A549 (cell line): Measurements from ENCODE around the gene COL26A1. TPM values are rescaled to one million over a fixed set of nuclear protein-coding genes. Genes with fewer than 3 reads are reported as not detected.

Experiments
- ATAC-seq, 2 experiments: fragments of 200-7000 bp in 1 of 2; fragments of >200 bp in 1 of 2; cut with Nextera tagmentation in 1 of 2; cut with Tn5 transposase in 1 of 2; 3 replicates each; pipeline versions ENCODE4 v1.8.0 to v1.9.1; 2018 to 2020; ENCODE audit warnings: mild to moderate bottlenecking in 1 of 2, moderate library complexity in 1 of 2
- CTCF ChIA-PET: fragments of 300-600 bp; sonication (Branson Sonifier 250); formaldehyde crosslinking; extraction: SDS; loops from one replicate; lab custom pipeline; 2021; ENCODE audit warnings: antibody characterized with exemption, inconsistent platforms; lab: Yijun Ruan, JAX
- POLR2A ChIA-PET: fragments of 350-600 bp; formaldehyde crosslinking; extraction: SDS; loops from one replicate; lab custom pipeline; 2021; ENCODE audit warnings: antibody characterized with exemption, inconsistent platforms; lab: Yijun Ruan, JAX
- DNase-seq, 2 experiments: peaks; one replicate each; pipeline versions ENCODE4 v3.0.0 to v3.0.0-alpha.2; 2011 to 2016; ENCODE audit warnings: low read depth in 1 of 2, low spot score in 1 of 2
- FAIRE-seq: peaks from 2 replicates; lab custom pipeline; 2011; peaks lifted over from hg19 to GRCh38; lab: Jason Lieb, UNC
- H3K27ac ChIP-seq, 2 experiments: fragments of >200 bp; sonication (Bioruptor Twin); formaldehyde crosslinking; 3 replicates each; pipeline ENCODE4 v1.5.1; 2016 to 2017
- H3K4me1 ChIP-seq: fragments of >200 bp; sonication (Bioruptor Twin); formaldehyde crosslinking; 3 replicates; pipeline ENCODE4 v1.6.1; 2016
- H3K4me2 ChIP-seq: fragments of >200 bp; sonication (Bioruptor Twin); formaldehyde crosslinking; 3 replicates; pipeline ENCODE4 v1.6.1; 2016
- H3K4me3 ChIP-seq: fragments of >200 bp; sonication (Bioruptor Twin); formaldehyde crosslinking; 3 replicates; pipeline ENCODE4 v1.5.1; 2016
- H3K9me3 ChIP-seq: fragments of >200 bp; sonication (Bioruptor Twin); formaldehyde crosslinking; 3 replicates; pipeline ENCODE4 v1.6.1; 2016
- CBX2 ChIP-seq: fragments of 200-600 bp; sonication (generic); IDR thresholded peaks from 2 replicates; pipeline ENCODE4 v1.6.1; 2016; ENCODE audit warnings: low read depth, mild to moderate bottlenecking, borderline replicate concordance
- CBX8 ChIP-seq: fragments of 200-600 bp; sonication (generic); IDR thresholded peaks from 2 replicates; pipeline ENCODE4 v1.6.1; 2016
- CEBPB ChIP-seq, 2 experiments: fragments of >200 bp in 1 of 2; sonication (Bioruptor Twin) in 1 of 2; formaldehyde crosslinking in 1 of 2; IDR thresholded peaks; 2 replicates each; pipeline ENCODE4 v1.6.1; 2012 to 2016
- CHD2 ChIP-seq: fragments of 150-350 bp; IDR thresholded peaks from 2 replicates; pipeline ENCODE4 v1.6.1; 2014; ENCODE audit warnings: low read length; ENCODE audit not compliant: partially characterized antibody
- EP300 ChIP-seq, 2 experiments: fragments of >200 bp; sonication (Bioruptor Twin); formaldehyde crosslinking; IDR thresholded peaks; 2 replicates in 1 of 2; 3 replicates in 1 of 2; pipeline ENCODE4 v1.6.1; 2016 to 2017
- FOSB ChIP-seq: fragments of 250-450 bp; sonication (Bioruptor Pico); IDR thresholded peaks from 2 replicates; pipeline ENCODE4 v1.5.0; 2020; ENCODE audit warnings: mild to moderate bottlenecking, moderate library complexity
- FOXS1 ChIP-seq: fragments of 250-450 bp; sonication (Bioruptor Pico); IDR thresholded peaks from 2 replicates; pipeline ENCODE4 v1.5.0; 2020; ENCODE audit warnings: mild to moderate bottlenecking, moderate library complexity
- JUN ChIP-seq, 2 experiments: fragments of >200 bp; sonication (Bioruptor Twin); formaldehyde crosslinking; IDR thresholded peaks; 2 replicates in 1 of 2; 3 replicates in 1 of 2; pipeline ENCODE4 v1.6.1; 2016 to 2017
- JUNB ChIP-seq: fragments of >200 bp; sonication (Bioruptor Twin); formaldehyde crosslinking; IDR thresholded peaks from 2 replicates; pipeline ENCODE4 v1.6.1; 2016
- MAZ ChIP-seq: fragments of 150-350 bp; IDR thresholded peaks from 2 replicates; pipeline ENCODE4 v1.6.1; 2014; ENCODE audit warnings: antibody characterized with exemption, low read depth, low read length, borderline replicate concordance
- NPAS2 ChIP-seq: fragments of 250-450 bp; sonication (Bioruptor Pico); IDR thresholded peaks from 2 replicates; pipeline ENCODE4 v1.8.0; 2022; ENCODE audit warnings: mild to moderate bottlenecking, moderate library complexity, borderline replicate concordance
- NR3C1 ChIP-seq: fragments of >200 bp; sonication (Bioruptor Twin); formaldehyde crosslinking; IDR thresholded peaks from 3 replicates; pipeline ENCODE4 v1.6.1; 2017
- RAD21 ChIP-seq, 2 experiments: fragments of >200 bp in 1 of 2; sonication (Bioruptor Twin) in 1 of 2; formaldehyde crosslinking in 1 of 2; IDR thresholded peaks in 1 of 2; conservative IDR thresholded peaks in 1 of 2; 2 replicates in 1 of 2; 3 replicates in 1 of 2; pipeline ENCODE4 v1.6.1; 2012 to 2018; ENCODE audit warnings: inconsistent platforms in 1 of 2
- SMC3 ChIP-seq: fragments of >200 bp; sonication (Bioruptor Twin); formaldehyde crosslinking; IDR thresholded peaks from 3 replicates; pipeline ENCODE4 v1.6.1; 2018; ENCODE audit warnings: inconsistent platforms
- ZFP36 ChIP-seq: fragments of 450-650 bp; IDR thresholded peaks from 2 replicates; pipeline ENCODE4 v1.6.1; 2014; ENCODE audit warnings: borderline replicate concordance; ENCODE audit not compliant: partially characterized antibody
- ZNF302 ChIP-seq: fragments of 250-450 bp; sonication (Bioruptor Pico); IDR thresholded peaks from 2 replicates; pipeline ENCODE4 v1.9.0; 2021; ENCODE audit warnings: inconsistent platforms, mild to moderate bottlenecking, moderate library complexity
- ZSCAN20 ChIP-seq: fragments of 250-450 bp; sonication (Bioruptor Pico); IDR thresholded peaks from 2 replicates; pipeline ENCODE4 v1.8.0; 2022; ENCODE audit warnings: mild to moderate bottlenecking, moderate library complexity
- WGBS: methylation state at CpG from one replicate; pipeline ENCODE4 v1.1.6; 2017; ENCODE audit errors: missing lambda C conversion rate; 5-methylcytosine and 5-hydroxymethylcytosine counted together
- polyA plus RNA-seq, 4 experiments: library from polyadenylated mRNA; depleted of rRNA in 3 of 4; stranded (reverse); fragments of >200 nt; fragmentation: RNase III in 1 of 4; extraction: RNeasy Plus Mini Kit Qiagen cat#74134 plus additional on column Dnase treatment in 1 of 4; gene quantifications; 2 replicates in 3 of 4; 3 replicates in 1 of 4; pipeline ENCODE4 v1.2.3, GENCODE V29; 2011 to 2017
- TF ChIP-seq, protein P1 (sequence below): fragments of >200 bp; sonication (Bioruptor Twin); formaldehyde crosslinking; IDR thresholded peaks from 2 replicates; pipeline ENCODE4 v1.6.1; 2016
- TF ChIP-seq, protein P2 (sequence below): fragments of 450-650 bp; IDR thresholded peaks from 2 replicates; pipeline ENCODE4 v1.6.1; 2014; ENCODE audit warnings: antibody characterized with exemption
- TF ChIP-seq, protein P3 (sequence below): fragments of >200 bp; sonication (Bioruptor Twin); formaldehyde crosslinking; IDR thresholded peaks from 3 replicates; pipeline ENCODE4 v1.6.1; 2016
- TF ChIP-seq, protein P4 (sequence below): fragments of >200 bp; sonication (Bioruptor Twin); formaldehyde crosslinking; IDR thresholded peaks from 3 replicates; pipeline ENCODE4 v1.5.1; 2016

Gene COL26A1
- polyA plus RNA-seq, 2 of the 4 experiments (the other 2 are of a cell fraction), result 0.52 to 1.4 TPM

DNA sequence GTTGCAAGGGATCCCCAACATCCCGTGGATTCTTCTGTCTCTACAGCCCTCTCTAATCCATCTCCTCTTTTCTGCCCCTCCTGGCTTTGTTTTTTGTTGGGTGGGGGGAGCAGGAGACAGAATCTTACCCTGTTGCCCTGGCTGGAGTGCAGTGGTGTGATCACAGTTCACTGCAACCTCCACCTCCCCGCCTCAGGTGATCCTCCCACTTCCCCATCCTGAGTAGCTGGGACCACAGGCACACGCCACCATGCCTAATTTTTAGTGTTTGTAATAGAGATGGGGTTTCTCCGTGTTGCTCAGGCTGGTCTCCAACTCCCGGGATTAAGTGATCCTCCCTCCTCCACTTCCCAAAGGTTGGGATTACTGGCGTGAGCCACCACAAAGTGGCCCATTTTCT lies 144.7 kb downstream of the COL26A1 start:
- no peak for FAIRE-seq
- Histone ChIP-seq H3K9me3 (no peaks in the 10 kb centered on the region), H3K4me3 (no peak overlapping the region), H3K27ac (no peak overlapping the region)
- TF ChIP-seq NR3C1 (no peak), JUN (IDR thresholded peaks at IDR 0.05) (no peak), FOSB (no peak), MAZ (no peak), CBX2 (no peak), FOXS1 (CRISPR knock-in tag) (no peak), ZFP36 (no peak), CBX8 (no peak), CHD2 (no peak), JUNB (no peak), ZSCAN20 (CRISPR knock-in tag) (no peak), EP300 (IDR thresholded peaks at IDR 0.05) (no peak)
- TF ChIP-seq, protein P1, sequence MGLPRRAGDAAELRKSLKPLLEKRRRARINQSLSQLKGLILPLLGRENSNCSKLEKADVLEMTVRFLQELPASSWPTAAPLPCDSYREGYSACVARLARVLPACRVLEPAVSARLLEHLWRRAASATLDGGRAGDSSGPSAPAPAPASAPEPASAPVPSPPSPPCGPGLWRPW, result no peak
- TF ChIP-seq, protein P2, sequence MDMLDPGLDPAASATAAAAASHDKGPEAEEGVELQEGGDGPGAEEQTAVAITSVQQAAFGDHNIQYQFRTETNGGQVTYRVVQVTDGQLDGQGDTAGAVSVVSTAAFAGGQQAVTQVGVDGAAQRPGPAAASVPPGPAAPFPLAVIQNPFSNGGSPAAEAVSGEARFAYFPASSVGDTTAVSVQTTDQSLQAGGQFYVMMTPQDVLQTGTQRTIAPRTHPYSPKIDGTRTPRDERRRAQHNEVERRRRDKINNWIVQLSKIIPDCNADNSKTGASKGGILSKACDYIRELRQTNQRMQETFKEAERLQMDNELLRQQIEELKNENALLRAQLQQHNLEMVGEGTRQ, result no peak
- TF ChIP-seq, protein P3, sequence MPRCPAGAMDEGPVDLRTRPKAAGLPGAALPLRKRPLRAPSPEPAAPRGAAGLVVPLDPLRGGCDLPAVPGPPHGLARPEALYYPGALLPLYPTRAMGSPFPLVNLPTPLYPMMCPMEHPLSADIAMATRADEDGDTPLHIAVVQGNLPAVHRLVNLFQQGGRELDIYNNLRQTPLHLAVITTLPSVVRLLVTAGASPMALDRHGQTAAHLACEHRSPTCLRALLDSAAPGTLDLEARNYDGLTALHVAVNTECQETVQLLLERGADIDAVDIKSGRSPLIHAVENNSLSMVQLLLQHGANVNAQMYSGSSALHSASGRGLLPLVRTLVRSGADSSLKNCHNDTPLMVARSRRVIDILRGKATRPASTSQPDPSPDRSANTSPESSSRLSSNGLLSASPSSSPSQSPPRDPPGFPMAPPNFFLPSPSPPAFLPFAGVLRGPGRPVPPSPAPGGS, result no peak
- TF ChIP-seq, all 56 proteins: peak for 0
- POLR2A ChIA-PET, result no interaction called here
- H3K4me1 ChIP-seq, result no peaks in the 10 kb centered on the region
- ATAC-seq (peak; percentile 25 to 37; a peak in 3 of 6 replicates), DNase-seq (no peak)
- H3K4me2 ChIP-seq, result peak overlapping the region; percentile 46; the same call in 2 of the 3 replicates
- CTCF ChIA-PET, result interaction anchor here (1.0 to 5.0 kb wide), 15 partner anchors 11 to 224 kb away, joined by 3 to 45 read pairs (median 7); partner anchors contain the start of gene IFT22
- 66% methylated on average over 6 of the region's 6 CpGs for WGBS

DNA sequence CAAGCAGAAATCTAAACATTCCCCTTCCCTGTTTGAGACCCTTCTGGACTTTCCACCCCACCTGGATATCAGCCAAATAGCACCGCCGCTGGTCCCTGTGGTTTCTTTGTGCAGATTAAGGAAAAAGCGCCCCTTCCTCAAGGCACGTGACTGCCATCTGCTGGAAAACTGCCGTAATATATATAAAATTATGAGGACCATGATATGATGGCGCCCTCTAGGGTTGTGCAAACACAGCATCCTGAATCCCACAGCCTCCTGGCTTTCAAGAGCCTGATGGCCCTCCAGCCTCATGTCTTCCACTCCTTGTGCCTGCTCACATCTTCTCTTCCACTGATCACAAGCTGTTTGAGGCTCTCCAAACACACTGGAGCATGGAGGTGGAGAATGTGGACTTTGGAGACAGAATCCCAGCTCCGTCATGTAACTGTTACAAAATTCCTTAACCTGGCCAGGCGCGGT lies 145.1 kb downstream of the COL26A1 start:
- H3K4me3 ChIP-seq, result no peak overlapping the region
- no peak for FAIRE-seq
- no peak overlapping the region for H3K27ac ChIP-seq
- 32% methylated on average over 9 of the region's 9 CpGs for WGBS
- peak in 1 of 2 experiments; percentile 71; a peak in 1 of 4 replicates for TF ChIP-seq CEBPB (IDR thresholded peaks at IDR 0.05)
- peak; percentile 82 for TF ChIP-seq SMC3
- TF ChIP-seq, protein P2, result peak; percentile 25; the same call in 1 of the 2 replicates
- peak; percentile 90 to 95 for TF ChIP-seq RAD21 (conservative IDR thresholded peaks at IDR 0.05 in 1 of 2, IDR thresholded peaks at IDR 0.05 in 1 of 2)
- TF ChIP-seq NPAS2 (CRISPR knock-in tag), result no peak
- no peak for TF ChIP-seq ZNF302 (CRISPR knock-in tag)
- TF ChIP-seq, protein P4, sequence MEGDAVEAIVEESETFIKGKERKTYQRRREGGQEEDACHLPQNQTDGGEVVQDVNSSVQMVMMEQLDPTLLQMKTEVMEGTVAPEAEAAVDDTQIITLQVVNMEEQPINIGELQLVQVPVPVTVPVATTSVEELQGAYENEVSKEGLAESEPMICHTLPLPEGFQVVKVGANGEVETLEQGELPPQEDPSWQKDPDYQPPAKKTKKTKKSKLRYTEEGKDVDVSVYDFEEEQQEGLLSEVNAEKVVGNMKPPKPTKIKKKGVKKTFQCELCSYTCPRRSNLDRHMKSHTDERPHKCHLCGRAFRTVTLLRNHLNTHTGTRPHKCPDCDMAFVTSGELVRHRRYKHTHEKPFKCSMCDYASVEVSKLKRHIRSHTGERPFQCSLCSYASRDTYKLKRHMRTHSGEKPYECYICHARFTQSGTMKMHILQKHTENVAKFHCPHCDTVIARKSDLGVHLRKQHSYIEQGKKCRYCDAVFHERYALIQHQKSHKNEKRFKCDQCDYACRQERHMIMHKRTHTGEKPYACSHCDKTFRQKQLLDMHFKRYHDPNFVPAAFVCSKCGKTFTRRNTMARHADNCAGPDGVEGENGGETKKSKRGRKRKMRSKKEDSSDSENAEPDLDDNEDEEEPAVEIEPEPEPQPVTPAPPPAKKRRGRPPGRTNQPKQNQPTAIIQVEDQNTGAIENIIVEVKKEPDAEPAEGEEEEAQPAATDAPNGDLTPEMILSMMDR, result peak; percentile 99
- no peak for TF ChIP-seq EP300 (IDR thresholded peaks at IDR 0.05)
- peak; percentile 76 to 84; a peak in 5 of 6 replicates for ATAC-seq
- peak; percentile 70 to 84 for DNase-seq
- CTCF ChIA-PET, result interaction anchor here (0.6 to 5.0 kb wide), 45 partner anchors 8 to 784 kb away, joined by 3 to 45 read pairs (median 4); partner anchors contain the start of genes COL26A1 and IFT22
- POLR2A ChIA-PET, result no interaction called here
- H3K9me3 ChIP-seq, result no peaks in the 10 kb centered on the region
- no peaks in the 10 kb centered on the region for H3K4me1 ChIP-seq
- H3K4me2 ChIP-seq, result peak overlapping the region; percentile 46; the same call in 2 of the 3 replicates
